ENCODE data around the gene PSIP1.

The PSIP1 gene

DNA sequence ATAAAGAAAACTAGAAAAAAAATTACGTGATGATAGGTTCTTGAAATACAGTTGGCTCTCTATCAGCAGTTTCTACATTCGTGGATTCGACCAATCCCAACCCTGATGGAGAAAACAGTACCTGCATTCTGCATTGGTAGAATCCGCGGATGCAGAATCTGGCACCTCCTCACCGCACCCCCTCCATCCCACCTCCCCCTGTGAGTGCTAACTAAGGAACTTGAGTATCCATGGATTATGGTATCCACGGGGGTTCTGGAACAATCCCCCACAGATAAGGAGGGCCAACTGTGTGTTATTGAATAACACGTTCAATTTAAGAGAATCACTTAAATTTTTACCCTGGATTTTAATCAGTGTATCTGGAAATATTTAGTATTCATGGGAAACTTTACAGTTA, 10.5 kb upstream of the PSIP1 start:
- Histone ChIP-seq H3K9ac (ENCODE audit: low read depth, low read length) (no peak overlapping the region), H4K20me1 (ENCODE audit: insufficient read depth, low read length) (no peaks in the 10 kb centered on the region), H3K9me3 (ENCODE audit: insufficient read depth, low read length, severe bottlenecking) (no peaks in the 10 kb centered on the region), H3K27me3 (ENCODE audit: insufficient read depth, low read length, poor library complexity) (no peaks in the 10 kb centered on the region), H3K4me1 (ENCODE audit: insufficient read depth, low read length) (no peaks in the 10 kb centered on the region), H3K4me3 (ENCODE audit: low read depth in 1 of 2, low read length in 2 of 2) (no peak overlapping the region), H3K27ac (ENCODE audit: low read length) (no peak overlapping the region), H3K36me3 (ENCODE audit: insufficient read depth, low read length) (no peaks in the 10 kb centered on the region), H3K79me2 (ENCODE audit: insufficient read depth, low read length) (no peaks in the 10 kb centered on the region), H2AFZ (ENCODE audit: low read depth, low read length) (no peak overlapping the region), H3K4me2 (ENCODE audit: insufficient read depth, low read length) (no peak overlapping the region)
- ATAC-seq (ENCODE audit: insufficient read depth, low read depth) (no peak), DNase-seq (no peak)
- TF ChIP-seq, protein P1, sequence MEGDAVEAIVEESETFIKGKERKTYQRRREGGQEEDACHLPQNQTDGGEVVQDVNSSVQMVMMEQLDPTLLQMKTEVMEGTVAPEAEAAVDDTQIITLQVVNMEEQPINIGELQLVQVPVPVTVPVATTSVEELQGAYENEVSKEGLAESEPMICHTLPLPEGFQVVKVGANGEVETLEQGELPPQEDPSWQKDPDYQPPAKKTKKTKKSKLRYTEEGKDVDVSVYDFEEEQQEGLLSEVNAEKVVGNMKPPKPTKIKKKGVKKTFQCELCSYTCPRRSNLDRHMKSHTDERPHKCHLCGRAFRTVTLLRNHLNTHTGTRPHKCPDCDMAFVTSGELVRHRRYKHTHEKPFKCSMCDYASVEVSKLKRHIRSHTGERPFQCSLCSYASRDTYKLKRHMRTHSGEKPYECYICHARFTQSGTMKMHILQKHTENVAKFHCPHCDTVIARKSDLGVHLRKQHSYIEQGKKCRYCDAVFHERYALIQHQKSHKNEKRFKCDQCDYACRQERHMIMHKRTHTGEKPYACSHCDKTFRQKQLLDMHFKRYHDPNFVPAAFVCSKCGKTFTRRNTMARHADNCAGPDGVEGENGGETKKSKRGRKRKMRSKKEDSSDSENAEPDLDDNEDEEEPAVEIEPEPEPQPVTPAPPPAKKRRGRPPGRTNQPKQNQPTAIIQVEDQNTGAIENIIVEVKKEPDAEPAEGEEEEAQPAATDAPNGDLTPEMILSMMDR (IDR thresholded peaks at IDR 0.05; ENCODE audit: borderline replicate concordance, extremely low read depth, low read length, poor library complexity, severe bottlenecking), result no peak
- no peak for TF ChIP-seq EZH2 (IDR thresholded peaks at IDR 0.05; ENCODE audit: borderline replicate concordance, low read depth, low read length, severe bottlenecking)

DNA sequence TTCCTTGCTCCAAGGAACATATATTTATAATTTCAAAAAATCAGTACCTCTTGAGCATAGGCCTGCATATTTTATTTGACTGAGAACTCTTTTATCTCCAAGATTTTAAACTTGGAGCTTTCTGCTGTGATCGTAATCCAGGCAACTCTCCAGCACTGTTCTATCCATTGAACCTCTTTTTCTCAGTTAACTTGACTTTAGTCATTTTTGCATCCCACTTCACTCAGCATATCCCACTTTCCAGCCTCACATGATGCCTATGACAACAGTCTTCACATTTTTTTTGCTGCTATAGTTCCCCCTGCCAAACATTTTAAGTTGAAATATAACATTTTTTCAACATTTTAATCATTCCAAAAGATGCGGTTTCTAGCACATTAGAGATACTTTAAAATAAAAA, 9.1 kb upstream of the PSIP1 start:
- Histone ChIP-seq H3K27me3 (ENCODE audit: insufficient read depth, low read length, poor library complexity) (no peaks in the 10 kb centered on the region), H3K4me2 (ENCODE audit: insufficient read depth, low read length) (no peak overlapping the region), H4K20me1 (ENCODE audit: insufficient read depth, low read length) (no peaks in the 10 kb centered on the region), H3K9ac (ENCODE audit: low read depth, low read length) (no peak overlapping the region), H3K4me1 (ENCODE audit: insufficient read depth, low read length) (no peaks in the 10 kb centered on the region), H3K4me3 (ENCODE audit: low read depth in 1 of 2, low read length in 2 of 2) (no peak overlapping the region), H3K27ac (ENCODE audit: low read length) (no peak overlapping the region), H3K36me3 (ENCODE audit: insufficient read depth, low read length) (no peaks in the 10 kb centered on the region), H3K9me3 (ENCODE audit: insufficient read depth, low read length, severe bottlenecking) (no peaks in the 10 kb centered on the region), H2AFZ (ENCODE audit: low read depth, low read length) (no peak overlapping the region), H3K79me2 (ENCODE audit: insufficient read depth, low read length) (no peaks in the 10 kb centered on the region)
- DNase-seq (no peak), ATAC-seq (ENCODE audit: insufficient read depth, low read depth) (no peak)
- TF ChIP-seq, protein P1 (IDR thresholded peaks at IDR 0.05; ENCODE audit: borderline replicate concordance, extremely low read depth, low read length, poor library complexity, severe bottlenecking), result no peak
- no peak for TF ChIP-seq EZH2 (IDR thresholded peaks at IDR 0.05; ENCODE audit: borderline replicate concordance, low read depth, low read length, severe bottlenecking)

DNA sequence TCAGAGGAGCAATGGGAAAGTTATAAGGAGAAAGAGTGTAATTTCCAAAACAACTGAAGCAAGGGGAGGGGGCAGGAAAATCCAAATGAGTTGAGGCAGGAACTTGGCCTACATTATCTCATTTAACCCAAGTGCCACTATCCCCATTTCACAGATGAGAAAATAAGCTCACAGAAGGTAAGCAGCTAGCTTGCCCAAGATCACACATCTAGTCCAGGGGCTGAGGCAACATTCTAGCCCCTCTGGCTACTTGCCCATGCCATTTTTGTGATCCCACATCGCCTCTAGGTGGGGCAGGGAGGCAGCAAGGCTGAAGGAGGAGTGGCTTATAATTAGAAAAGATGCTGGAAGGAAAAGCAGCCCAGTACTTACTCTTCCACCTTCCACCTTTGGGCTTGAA, 2.6 kb upstream of the PSIP1 start:
- Histone ChIP-seq H3K4me2 (ENCODE audit: insufficient read depth, low read length) (no peak overlapping the region), H3K9me3 (ENCODE audit: insufficient read depth, low read length, severe bottlenecking) (no peaks in the 10 kb centered on the region), H3K27ac (ENCODE audit: low read length) (no peak overlapping the region), H3K4me1 (ENCODE audit: insufficient read depth, low read length) (peaks cover 30% of the 10 kb centered on the region), H3K9ac (ENCODE audit: low read depth, low read length) (no peak overlapping the region), H2AFZ (ENCODE audit: low read depth, low read length) (no peak overlapping the region), H3K79me2 (ENCODE audit: insufficient read depth, low read length) (peaks cover 25% of the 10 kb centered on the region), H3K27me3 (ENCODE audit: insufficient read depth, low read length, poor library complexity) (no peaks in the 10 kb centered on the region), H4K20me1 (ENCODE audit: insufficient read depth, low read length) (peaks cover 16% of the 10 kb centered on the region; the same call in 1 of the 2 replicates), H3K36me3 (ENCODE audit: insufficient read depth, low read length) (peaks cover 12% of the 10 kb centered on the region), H3K4me3 (ENCODE audit: low read depth in 1 of 2, low read length in 2 of 2) (no peak overlapping the region)
- ATAC-seq (ENCODE audit: insufficient read depth, low read depth) (no peak), DNase-seq (no peak)
- TF ChIP-seq, protein P1 (IDR thresholded peaks at IDR 0.05; ENCODE audit: borderline replicate concordance, extremely low read depth, low read length, poor library complexity, severe bottlenecking), result peak; percentile 36
- TF ChIP-seq EZH2 (IDR thresholded peaks at IDR 0.05; ENCODE audit: borderline replicate concordance, low read depth, low read length, severe bottlenecking), result no peak

DNA sequence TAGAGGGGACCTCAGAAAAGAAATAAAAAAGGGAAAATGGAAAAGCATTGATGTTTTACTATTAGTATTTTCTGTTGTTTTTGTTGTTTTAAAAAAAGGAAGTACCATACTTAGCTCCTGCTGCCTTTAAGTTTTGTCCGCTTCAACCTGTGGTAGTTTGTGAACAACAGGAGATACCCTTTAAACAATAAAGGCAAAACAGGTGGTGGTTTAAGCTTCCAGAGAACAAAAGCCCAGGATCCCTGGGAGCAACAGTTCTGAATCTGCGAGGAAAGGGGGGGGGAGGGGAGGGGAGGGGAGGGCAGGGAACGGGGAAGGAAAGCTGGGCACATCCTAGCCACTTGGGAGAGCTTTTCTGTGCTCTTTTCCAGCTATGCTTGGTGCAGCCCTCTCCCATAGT, 2.1 kb upstream of the PSIP1 start:
- H3K9me3 ChIP-seq (ENCODE audit: insufficient read depth, low read length, severe bottlenecking), result no peaks in the 10 kb centered on the region
- H2AFZ ChIP-seq (ENCODE audit: low read depth, low read length), result no peak overlapping the region
- H3K9ac ChIP-seq (ENCODE audit: low read depth, low read length), result no peak overlapping the region
- no peaks in the 10 kb centered on the region for H3K27me3 ChIP-seq (ENCODE audit: insufficient read depth, low read length, poor library complexity)
- TF ChIP-seq, protein P1 (IDR thresholded peaks at IDR 0.05; ENCODE audit: borderline replicate concordance, extremely low read depth, low read length, poor library complexity, severe bottlenecking), result no peak
- TF ChIP-seq EZH2 (IDR thresholded peaks at IDR 0.05; ENCODE audit: borderline replicate concordance, low read depth, low read length, severe bottlenecking), result no peak
- DNase-seq (no peak), ATAC-seq (ENCODE audit: insufficient read depth, low read depth) (no peak)
- no peak overlapping the region for H3K4me3 ChIP-seq (ENCODE audit: low read depth in 1 of 2, low read length in 2 of 2)
- H4K20me1 ChIP-seq (ENCODE audit: insufficient read depth, low read length), result peaks cover 20% of the 10 kb centered on the region; the same call in 1 of the 2 replicates
- H3K27ac ChIP-seq (ENCODE audit: low read length), result no peak overlapping the region
- no peak overlapping the region for H3K4me2 ChIP-seq (ENCODE audit: insufficient read depth, low read length)
- peaks cover 34% of the 10 kb centered on the region for H3K4me1 ChIP-seq (ENCODE audit: insufficient read depth, low read length)
- H3K79me2 ChIP-seq (ENCODE audit: insufficient read depth, low read length), result peaks cover 29% of the 10 kb centered on the region
- peaks cover 16% of the 10 kb centered on the region for H3K36me3 ChIP-seq (ENCODE audit: insufficient read depth, low read length)
